Suppressor macrophage treated with lipopolysaccharide for 1 hour (primary cell): ENCODE measurements around the gene MAP4K3.
"Not testable (repeated sequence)": the region's sequence is repeated elsewhere in the genome, so short reads cannot be mapped to it uniquely, and the experiment has no call there.

Source experiments
- DNase-seq, 3 donors: peaks; one replicate each; pipeline ENCODE4 v3.0.0-alpha.2; 2020 to 2022

The MAP4K3 gene

GRCh38 chr2:39300044-39300978, 136.8 kb downstream of the MAP4K3 start:
- no peak for DNase-seq

- DNase-seq = peak; percentile 14 to 81 (median 56)
These were observed 146.7 kb downstream of the MAP4K3 start for GRCh38 chr2:39290433-39290832.

GRCh38 chr2:39289609-39290008, 147.5 kb downstream of the MAP4K3 start:
- DNase-seq = no peak

DNA sequence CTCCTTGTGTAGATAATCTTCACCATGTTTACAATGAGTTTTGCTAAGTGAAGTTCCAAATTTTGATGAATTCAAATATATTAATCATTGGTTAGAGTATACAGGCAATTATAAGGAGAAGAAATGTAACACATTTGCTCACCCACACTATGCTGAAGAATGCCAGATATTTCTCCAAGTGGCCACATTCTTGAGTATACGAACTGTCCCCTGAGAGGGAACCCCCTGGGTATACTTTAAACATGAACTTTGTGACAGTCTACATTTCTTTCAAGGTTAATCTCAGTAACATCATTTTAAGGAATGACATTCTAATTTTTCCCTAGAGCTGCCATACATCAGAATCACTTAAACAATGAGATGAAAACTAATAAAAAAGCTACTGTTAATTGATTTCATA, 153.5 kb downstream of the MAP4K3 start:
- DNase-seq = no peak

- no peak for DNase-seq
These were observed 155.7 kb downstream of the MAP4K3 start for GRCh38 chr2:39281391-39281790.

DNA sequence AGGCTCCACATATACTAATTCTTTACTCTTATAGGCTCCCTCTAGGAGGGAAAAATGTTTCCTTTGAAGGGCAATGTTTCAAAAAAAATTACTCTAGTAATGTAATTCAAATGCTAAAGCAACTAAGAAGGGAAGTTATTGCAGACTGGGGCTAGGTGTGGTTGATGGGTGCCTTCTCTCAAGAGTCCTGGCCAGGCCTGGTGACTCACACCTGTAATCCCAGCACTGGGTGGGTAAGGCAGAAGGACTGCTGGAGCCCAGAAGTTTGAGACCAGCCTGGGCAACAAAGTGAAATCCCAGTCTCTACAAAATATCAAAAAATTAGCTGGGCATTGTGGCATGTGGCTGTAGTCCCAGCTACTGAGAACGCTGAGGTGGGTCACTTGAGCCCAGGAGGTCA, 162.1 kb downstream of the MAP4K3 start:
- DNase-seq = no peak

- DNase-seq = no peak
These were observed 167.1 kb downstream of the MAP4K3 start for GRCh38 chr2:39269941-39270340.

DNA sequence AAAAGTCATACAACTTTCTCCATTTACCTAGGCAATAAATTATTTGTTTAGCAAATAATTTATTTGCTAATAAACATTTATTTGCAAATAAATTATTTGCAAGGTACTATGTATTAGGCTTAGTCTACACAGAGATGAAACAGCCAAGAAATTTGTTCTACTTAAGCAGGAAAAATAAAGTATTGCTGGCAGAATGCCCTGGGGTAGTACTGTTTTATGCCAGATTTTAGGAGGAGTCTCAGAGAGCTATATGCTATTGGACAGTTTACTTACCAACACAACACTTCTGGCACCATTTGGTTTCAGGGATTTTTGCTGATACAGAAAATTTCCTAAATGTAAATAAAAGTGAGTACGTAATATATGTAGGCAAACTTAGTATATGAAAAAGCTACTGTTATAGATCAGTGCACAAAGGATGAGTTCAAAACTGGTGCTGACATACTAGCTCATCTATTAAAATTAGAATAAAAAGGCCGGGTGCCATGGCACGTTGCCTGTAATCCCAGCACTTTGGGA, 170.1 kb downstream of the MAP4K3 start:
- DNase-seq = no peak

DNA sequence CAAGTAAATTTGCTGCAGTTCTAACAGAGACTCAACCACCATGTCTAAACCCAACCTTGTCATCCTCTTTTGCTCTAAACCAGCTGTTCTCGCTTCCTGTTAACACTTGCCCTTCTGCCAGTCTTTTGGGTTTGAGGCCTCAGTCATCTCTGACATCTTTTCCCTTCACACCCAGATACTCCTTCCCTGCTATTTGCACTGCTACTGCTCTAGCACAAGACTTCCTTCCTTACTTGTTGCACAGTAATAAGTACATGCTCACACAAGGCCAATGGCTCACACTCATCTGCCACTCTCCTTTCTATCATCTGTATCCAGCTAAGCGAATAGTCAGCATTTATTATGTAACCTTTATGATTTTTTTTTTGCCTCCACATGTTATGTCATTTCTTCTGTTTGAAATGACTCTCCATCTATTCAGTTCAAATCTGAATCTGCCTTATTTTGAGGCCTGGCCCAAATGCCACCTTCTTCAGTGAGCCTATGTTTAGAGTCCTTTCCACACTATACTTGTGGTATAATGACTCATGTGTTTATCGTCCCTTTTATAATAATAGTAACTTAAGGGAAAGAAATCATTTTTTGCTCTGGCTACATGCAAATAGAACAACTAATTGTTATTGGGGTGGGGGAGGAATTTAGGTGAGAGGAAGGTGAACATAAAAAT, 170.8 kb downstream of the MAP4K3 start:
- peak in 2 of 3 donors; percentile 3 to 18 for DNase-seq

GRCh38 chr2:39265315-39265714, 171.8 kb downstream of the MAP4K3 start:
- DNase-seq = no peak

- DNase-seq = no peak
These were observed 172.4 kb downstream of the MAP4K3 start for GRCh38 chr2:39264733-39265132.

DNA sequence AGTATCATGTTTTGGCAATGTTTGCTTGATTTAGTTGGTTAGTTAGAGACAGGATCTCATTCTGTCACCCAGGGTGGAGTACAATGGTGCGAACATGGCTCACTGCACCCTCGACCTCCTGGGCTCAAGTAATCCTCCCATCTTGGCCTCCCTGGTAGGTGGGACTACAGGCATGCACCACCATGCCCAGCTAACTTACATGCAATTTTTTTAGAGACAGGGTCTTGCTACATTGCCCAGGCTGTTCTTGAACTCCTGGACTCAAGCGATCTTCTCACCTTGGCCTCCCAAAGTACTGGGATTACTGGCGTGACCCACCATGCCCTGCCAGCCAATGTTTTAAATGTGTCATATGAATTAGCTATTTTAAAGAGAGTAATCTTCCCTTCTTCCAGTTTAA, 177.0 kb downstream of the MAP4K3 start:
- DNase-seq = no peak

- no peak for DNase-seq
These were observed 181.0 kb downstream of the MAP4K3 start for GRCh38 chr2:39256040-39256439.

DNA sequence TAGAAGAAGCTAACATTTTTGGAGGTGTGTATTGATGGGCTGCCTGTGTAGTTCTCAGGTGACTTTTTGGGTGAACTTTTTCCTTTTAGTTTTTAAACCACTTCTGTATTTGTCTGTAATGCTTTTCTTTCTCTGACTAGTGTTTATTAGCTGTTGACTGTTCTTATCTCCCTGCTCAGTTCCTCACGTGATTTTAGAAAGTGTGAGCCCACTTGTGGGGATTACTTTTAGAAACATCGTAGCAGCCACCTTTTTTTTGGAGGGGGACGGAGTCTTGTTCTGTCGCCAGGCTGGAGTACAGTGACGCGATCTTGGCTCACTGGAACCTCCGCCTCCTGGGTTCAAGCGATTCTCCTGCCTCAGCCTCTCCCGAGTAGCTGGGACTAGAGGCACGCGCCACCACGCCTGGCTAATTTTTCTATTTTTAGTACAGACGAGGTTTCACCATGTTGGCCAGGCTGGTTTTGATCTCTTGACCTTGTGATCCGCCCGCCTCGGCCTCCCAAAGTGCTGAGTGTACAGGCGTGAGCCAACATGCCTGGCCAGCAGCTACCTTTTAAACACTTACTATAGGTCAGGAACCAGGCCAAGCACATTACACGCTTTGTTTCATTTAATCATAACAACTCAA, 184.1 kb downstream of the MAP4K3 start:
- DNase-seq = no peak

DNA sequence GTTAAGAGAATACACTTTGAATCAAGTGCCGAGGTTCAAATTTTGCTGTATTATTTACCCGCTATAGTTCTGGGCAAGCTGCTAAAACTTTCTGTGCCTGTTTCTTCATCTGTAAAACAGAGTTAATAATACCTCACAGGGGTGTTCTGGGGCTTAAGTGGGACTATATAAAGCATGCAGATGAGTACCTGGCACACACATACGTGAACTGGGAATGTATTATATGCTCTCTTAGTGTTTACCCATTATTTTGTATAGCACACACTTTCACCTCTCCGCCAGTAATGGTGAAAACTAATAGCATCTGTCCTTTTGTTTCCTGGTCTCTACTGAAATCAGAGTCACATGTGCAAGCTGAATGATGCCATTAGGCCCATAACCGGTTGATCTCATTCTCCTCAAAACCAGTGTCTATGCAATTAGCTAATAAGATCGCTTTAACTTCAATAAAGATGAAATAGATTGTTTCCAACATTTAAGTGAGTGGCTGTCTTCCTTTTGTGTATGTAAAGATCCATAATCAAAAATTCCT, 189.5 kb downstream of the MAP4K3 start:
- DNase-seq = no peak

DNA sequence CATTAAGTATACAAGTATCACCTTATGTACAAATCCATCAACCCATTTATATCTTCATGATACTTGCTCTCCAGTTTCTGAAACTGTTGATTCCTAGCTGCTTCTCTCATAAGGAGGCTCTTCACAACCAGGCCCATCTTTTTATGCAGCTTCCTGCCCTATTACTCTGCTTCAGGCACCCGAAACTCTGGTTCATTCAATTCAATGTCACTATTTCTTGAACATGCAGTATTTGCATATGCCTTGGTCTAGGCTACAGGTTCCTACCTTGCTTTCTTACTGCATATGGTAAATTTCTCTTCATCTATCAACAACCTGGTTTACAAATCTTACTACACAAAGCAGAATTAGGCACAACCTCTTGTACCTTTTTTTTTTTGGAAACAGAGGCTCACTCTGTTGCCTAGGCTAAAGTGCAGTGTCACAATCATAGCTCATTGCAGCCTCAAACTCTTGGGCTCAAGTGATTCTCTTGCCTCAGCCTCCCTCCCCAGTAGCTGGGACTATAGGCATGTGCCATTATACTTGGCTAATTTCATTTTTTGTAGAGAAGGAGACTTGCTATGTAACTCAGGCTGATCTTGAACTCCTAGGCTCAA, 190.6 kb downstream of the MAP4K3 start:
- no peak for DNase-seq

DNA sequence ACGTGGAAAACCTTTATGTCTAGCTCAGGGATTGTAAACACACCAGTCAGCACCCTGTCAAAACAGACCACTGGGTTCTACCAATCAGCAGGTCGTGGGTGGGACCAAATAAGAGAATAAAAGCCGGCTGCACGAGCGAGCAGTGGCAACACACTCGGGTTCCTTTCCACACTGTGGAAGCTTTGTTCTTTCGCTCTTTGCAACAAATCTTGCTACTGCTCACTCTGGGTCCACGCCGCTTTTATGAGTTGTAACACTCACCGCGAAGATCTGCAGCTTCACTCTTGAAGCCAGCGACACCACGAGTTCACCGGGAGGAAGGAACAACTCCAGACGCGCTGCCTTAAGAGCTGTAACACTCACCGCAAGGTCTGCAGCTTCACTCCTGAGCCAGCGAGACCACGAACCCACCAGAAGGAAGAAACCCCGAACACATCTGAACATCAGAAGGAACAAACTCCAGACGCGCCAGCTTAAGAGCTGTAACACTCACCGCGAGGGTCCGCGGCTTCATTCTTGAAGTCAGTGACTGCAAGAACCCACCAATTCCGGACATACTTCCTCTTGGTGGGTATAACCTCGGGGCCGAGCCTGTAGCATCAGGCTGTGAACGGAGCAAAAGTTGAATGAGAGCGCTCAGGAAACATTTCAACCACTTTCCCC, 192.0 kb downstream of the MAP4K3 start:
- DNase-seq = peak in 2 of 3 donors; percentile 17 to 45

- DNase-seq = not testable (repeated sequence)
These were observed 192.7 kb downstream of the MAP4K3 start for GRCh38 chr2:39244241-39244862.

DNA sequence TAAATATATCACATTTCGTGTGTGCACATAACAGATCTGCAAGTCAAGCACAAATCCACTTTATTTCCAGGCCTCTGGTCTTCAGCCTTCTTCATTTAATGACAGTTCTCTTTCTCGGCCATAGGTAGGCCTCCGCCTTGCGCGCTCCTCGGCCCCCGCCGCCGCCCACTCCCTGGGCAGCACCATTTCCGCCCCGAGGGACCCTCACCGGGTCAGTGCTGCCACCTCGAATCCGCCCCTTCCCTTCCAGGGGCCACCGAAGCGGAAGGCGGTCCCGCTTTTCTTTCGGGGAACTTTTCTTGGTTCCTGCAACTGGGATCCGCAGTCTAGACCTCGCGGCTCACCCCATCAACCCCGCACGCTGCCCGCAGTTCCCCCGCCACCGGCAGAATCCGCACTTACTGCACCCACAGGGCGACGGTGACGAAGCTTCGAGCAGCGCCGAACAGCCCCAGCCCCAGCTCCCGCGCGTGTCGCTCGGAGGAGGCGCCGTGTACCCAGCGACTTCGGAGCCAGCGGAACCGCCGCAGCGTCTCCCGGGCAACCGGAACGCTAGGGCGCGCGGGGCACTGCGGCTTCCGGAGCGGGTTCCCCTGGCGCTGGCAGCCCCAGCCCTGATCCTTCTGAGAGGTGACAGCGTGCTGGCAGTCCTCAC, 193.5 kb downstream of the MAP4K3 start, which contains the start of gene CDKL4:
Gene CDKL4, minus strand, starts transcription at position 502 of the 655 bp plus-strand sequence.
- peak in 1 of 3 donors; percentile 53 for DNase-seq

- no peak for DNase-seq
These were observed 195.5 kb downstream of the MAP4K3 start for GRCh38 chr2:39241588-39241987.

DNA sequence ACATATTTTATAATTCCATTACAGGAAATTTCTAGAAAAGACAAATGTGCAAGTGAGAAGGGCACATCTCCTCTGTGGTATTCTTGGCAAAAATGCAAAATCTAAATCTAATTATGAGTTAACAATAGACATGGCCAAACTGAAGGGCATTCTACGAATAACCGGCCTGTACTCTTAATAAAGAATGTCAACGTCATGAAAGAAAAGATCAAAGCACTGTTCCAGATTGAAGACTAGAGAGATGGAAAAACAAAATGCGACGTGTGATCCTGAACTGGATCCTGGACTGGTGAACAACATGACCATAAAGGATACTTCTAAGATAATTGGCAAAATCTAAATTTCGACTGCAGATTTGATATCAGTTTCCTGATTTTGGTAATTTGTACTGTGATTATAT, 196.3 kb downstream of the MAP4K3 start:
- no peak for DNase-seq
